Psoas muscle (tissue), 8 donors: Measurements from ENCODE around the gene R3HDM2. TPM values are rescaled to one million over a fixed set of nuclear protein-coding genes. Genes with fewer than 3 reads are reported as not detected.

Source experiments
- ATAC-seq, 4 donors: fragments of 200-7000 bp; cut with Tn5 transposase; one replicate each; pipeline ENCODE4 v1.9.1; 2020; ENCODE audit warnings: moderate library complexity in 3 of 4, mild to moderate bottlenecking in 2 of 4
- DNase-seq, 2 donors: peaks; one replicate each; pipeline ENCODE4 v3.0.0-alpha.2; 2020
- H3K27ac ChIP-seq: fragments of 200-600 bp; one replicate; pipeline ENCODE4 v1.8.0; 2022
- H3K27me3 ChIP-seq, 3 donors: fragments of 200-600 bp in 1 of 3; one replicate each; pipeline versions ENCODE4 v1.6.1 to v1.8.0; 2013 to 2022; ENCODE audit warnings: low read length in 2 of 3, mild to moderate bottlenecking in 2 of 3, moderate library complexity in 1 of 3; ENCODE audit not compliant: insufficient read depth in 3 of 3
- H3K36me3 ChIP-seq, 2 donors: fragments of 200-600 bp in 1 of 2; one replicate each; pipeline versions ENCODE4 v1.6.1 to v1.8.0; 2013 to 2022; ENCODE audit warnings: low read depth in 1 of 2, mild to moderate bottlenecking in 1 of 2, moderate library complexity in 1 of 2; ENCODE audit not compliant: insufficient read depth in 1 of 2
- H3K4me1 ChIP-seq: fragments of 200-600 bp; one replicate; pipeline ENCODE4 v1.8.0; 2022
- H3K4me3 ChIP-seq: fragments of 200-600 bp; one replicate; pipeline ENCODE4 v1.8.0; 2022; ENCODE audit warnings: mild to moderate bottlenecking
- H3K9me3 ChIP-seq: fragments of 200-600 bp; one replicate; pipeline ENCODE4 v1.8.0; 2022
- CTCF ChIP-seq: fragments of 200-600 bp; IDR thresholded peaks from one replicate; pipeline ENCODE4 v1.8.0; 2022; ENCODE audit warnings: antibody characterized with exemption
- WGBS, 3 donors: extraction: QIAGEN DNeasy Blood & Tissue Kit; methylation state at CpG; one replicate each; pipeline versions ENCODE4 v1.1.6 to v1.1.7; 2013; 5-methylcytosine and 5-hydroxymethylcytosine counted together
- intact Hi-C, 2 donors: fragments of 100-400 bp; cut with DNase I; formaldehyde crosslinking; loops; one replicate each; pipeline versions ENCODE4 v1.11.0 to v1.14.2; 2022
- polyA plus RNA-seq, 3 donors: library from polyadenylated mRNA; stranded (reverse); fragments of 200-250 nt; gene quantifications; one replicate each; pipeline ENCODE4 v1.2.3, GENCODE V29; 2013
- total RNA-seq, 4 donors: library from RNA; stranded (reverse); fragmentation: NEBNext Ultra II Directional in 2 of 4; extraction: Animal tissue kit (Norgen Biotek cat#: 25700) in 2 of 4; gene quantifications; one replicate each; pipeline versions ENCODE4 v1.2.1 to v1.2.4, GENCODE V29; 2021 to 2023
- donor health status: healthy with polysubstance abuse.
- donor health status: DM: no; HTN: no; CAD: no; lungs with moderate emphysema.
- donor health status: Bipolar disorder and iron deficiency.
- donor health status: healthy.
- donor health status: DM: yes; HTN: yes; CAD: no.
- donor health status: DM: no; HTN: no; CAD: no.
- donor health status: DM: no; HTN: no; CAD: no.
- donor health status: DM: yes; HTN: yes; CAD: no.

Gene R3HDM2
- total and polyA plus RNA-seq, 7 donors, result 12.1 to 64.9 (median 41.4) TPM

GRCh38 chr12:57381693-57382220 is 49.1 kb downstream of the R3HDM2 start:
- no peaks in the 10 kb centered on the region for H3K9me3 ChIP-seq
- no peak for DNase-seq
- no peaks in the 10 kb centered on the region for H3K4me1 ChIP-seq
- no peaks in the 10 kb centered on the region for H3K27me3 ChIP-seq
- TF ChIP-seq CTCF, result no peak
- no peak overlapping the region for H3K4me3 ChIP-seq
- intact Hi-C loops, result no loop called here
- H3K27ac ChIP-seq, result no peak overlapping the region
- WGBS, 3 donors, result 87 to 95% (median 92%) methylated on average over 2 of the region's 2 CpGs
- no peak for ATAC-seq
- peaks cover 0 to 13% of the 10 kb centered on the region in 2 donors for H3K36me3 ChIP-seq

GRCh38 chr12:57380300-57380699 is 50.5 kb downstream of the R3HDM2 start:
- peaks cover 0 to 20% of the 10 kb centered on the region in 2 donors for H3K36me3 ChIP-seq
- DNase-seq, result no peak
- intact Hi-C loops, result no loop called here
- 92 to 97% (median 97%) methylated on average over 1 of the region's 1 CpG for WGBS, 3 donors
- H3K27me3 ChIP-seq, result no peaks in the 10 kb centered on the region
- H3K4me3 ChIP-seq, result no peak overlapping the region
- no peak for ATAC-seq
- H3K27ac ChIP-seq, result no peak overlapping the region
- H3K9me3 ChIP-seq, result no peaks in the 10 kb centered on the region
- no peaks in the 10 kb centered on the region for H3K4me1 ChIP-seq
- no peak for TF ChIP-seq CTCF

- no peak for TF ChIP-seq CTCF
- no peaks in the 10 kb centered on the region for H3K9me3 ChIP-seq
- DNase-seq (no peak), ATAC-seq (no peak)
- peaks cover 0 to 13% of the 10 kb centered on the region in 2 donors for H3K36me3 ChIP-seq
- no peaks in the 10 kb centered on the region for H3K4me1 ChIP-seq
- no peak overlapping the region for H3K27ac ChIP-seq
- no peak overlapping the region for H3K4me3 ChIP-seq
- H3K27me3 ChIP-seq, result no peaks in the 10 kb centered on the region
- 83 to 93% (median 87%) methylated on average over 3 of the region's 3 CpGs for WGBS, 3 donors
- intact Hi-C loops, result no loop called here
These were observed 53.6 kb downstream of the R3HDM2 start for GRCh38 chr12:57377103-57377840.

- WGBS, 3 donors, result 70 to 77% (median 73%) methylated on average over 4 of the region's 4 CpGs
- peaks cover 0 to 6% of the 10 kb centered on the region in 2 donors for H3K36me3 ChIP-seq
- peaks cover 4% of the 10 kb centered on the region for H3K4me1 ChIP-seq
- ATAC-seq (peak in 1 of 4 donors; percentile 30), DNase-seq (no peak)
- H3K27me3 ChIP-seq, result no peaks in the 10 kb centered on the region
- no peak overlapping the region for H3K4me3 ChIP-seq
- H3K27ac ChIP-seq, result no peak overlapping the region
- TF ChIP-seq CTCF, result no peak
- H3K9me3 ChIP-seq, result no peaks in the 10 kb centered on the region
- intact Hi-C loops, result no loop called here
These were observed 58.6 kb downstream of the R3HDM2 start for GRCh38 chr12:57372233-57372632.
